Stimulated activated CD8-positive, alpha-beta memory T cell treated with anti-CD3 and anti-CD28 coated beads, Interleukin-12 subunit alpha, Interleukin-12 subunit beta, amount 100 ng/mL, for 4 hours (primary cell): ENCODE results near the gene TCTN2.

ENCODE experiments used
- DNase-seq: peaks from one replicate; pipeline ENCODE4 v3.0.0-alpha.2; 2020; ENCODE audit warnings: low read depth

The TCTN2 gene

GRCh38 chr12:123741937-123742572 lies 71.1 kb downstream of the TCTN2 start:
- no peak for DNase-seq

DNA sequence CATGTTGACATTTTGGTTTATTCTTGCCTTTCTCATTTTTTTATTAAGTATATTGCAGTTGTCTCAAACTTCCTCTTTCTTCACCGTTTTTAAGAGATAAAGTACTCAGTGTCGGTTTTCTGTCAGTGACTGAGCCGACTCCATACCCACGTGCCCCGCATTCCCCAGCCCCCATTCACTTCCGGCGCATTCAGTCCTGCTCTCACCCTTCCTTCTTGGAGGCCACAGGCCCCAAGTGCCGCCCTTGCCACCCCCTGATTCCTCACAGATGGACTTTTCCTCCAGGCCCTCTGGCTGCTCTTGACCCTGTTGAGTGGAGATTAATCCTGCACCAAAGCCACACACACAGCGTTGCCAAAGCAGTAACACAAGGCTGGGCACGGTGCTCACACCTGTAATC lies 72.1 kb downstream of the TCTN2 start:
- DNase-seq, result no peak

GRCh38 chr12:123744836-123745235 lies 73.9 kb downstream of the TCTN2 start:
- no peak for DNase-seq

GRCh38 chr12:123747309-123747708 lies 76.4 kb downstream of the TCTN2 start:
- no peak for DNase-seq

GRCh38 chr12:123748161-123748560 lies 77.2 kb downstream of the TCTN2 start:
- no peak for DNase-seq

- DNase-seq, result no peak
Observed at GRCh38 chr12:123748661-123749060, 77.7 kb downstream of the TCTN2 start.

GRCh38 chr12:123749355-123749754 lies 78.4 kb downstream of the TCTN2 start:
- no peak for DNase-seq

DNA sequence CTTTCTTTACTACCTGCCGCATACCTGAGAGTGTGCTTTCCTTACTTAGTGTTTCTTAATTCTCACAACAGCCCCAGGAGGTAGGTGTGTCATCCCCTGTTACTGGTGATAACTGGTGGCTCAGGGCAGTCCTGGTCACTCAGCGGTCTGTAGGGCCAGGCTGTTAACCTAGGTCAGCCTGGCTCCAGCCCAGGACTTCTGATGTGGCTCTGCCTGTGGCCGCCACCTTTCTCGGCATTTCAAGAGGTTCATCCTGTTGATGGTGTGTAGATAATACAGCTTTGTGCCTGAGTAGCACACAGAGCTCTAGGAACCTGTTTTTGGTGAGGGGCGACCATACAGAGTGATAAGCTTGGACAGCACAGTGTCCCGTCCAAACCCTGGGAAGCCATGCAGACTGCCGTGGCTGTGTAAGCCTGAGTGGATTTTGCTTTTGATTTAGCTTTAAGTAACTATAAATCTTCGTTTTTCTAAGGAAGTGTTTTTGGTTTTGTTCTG lies 79.3 kb downstream of the TCTN2 start:
- no peak for DNase-seq

DNA sequence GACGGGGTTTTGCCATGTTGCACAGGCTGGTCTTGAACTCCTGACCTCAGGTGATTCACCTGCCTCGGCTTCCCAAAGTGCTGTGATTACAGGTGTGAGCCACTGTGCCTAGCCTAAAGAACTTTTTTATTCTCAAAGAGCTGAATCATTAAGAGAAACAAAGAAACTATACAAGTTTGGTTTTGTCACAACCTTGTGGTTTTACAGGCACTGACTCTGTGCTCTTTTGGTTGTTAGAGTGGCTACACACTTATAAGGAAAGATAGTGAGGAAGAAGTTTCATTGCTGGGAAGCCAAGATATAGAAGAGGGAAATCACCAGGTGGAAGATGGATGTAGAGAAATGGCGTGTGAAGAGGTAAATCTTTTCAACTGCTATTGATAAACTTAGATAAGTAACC lies 81.1 kb downstream of the TCTN2 start:
- no peak for DNase-seq

DNA sequence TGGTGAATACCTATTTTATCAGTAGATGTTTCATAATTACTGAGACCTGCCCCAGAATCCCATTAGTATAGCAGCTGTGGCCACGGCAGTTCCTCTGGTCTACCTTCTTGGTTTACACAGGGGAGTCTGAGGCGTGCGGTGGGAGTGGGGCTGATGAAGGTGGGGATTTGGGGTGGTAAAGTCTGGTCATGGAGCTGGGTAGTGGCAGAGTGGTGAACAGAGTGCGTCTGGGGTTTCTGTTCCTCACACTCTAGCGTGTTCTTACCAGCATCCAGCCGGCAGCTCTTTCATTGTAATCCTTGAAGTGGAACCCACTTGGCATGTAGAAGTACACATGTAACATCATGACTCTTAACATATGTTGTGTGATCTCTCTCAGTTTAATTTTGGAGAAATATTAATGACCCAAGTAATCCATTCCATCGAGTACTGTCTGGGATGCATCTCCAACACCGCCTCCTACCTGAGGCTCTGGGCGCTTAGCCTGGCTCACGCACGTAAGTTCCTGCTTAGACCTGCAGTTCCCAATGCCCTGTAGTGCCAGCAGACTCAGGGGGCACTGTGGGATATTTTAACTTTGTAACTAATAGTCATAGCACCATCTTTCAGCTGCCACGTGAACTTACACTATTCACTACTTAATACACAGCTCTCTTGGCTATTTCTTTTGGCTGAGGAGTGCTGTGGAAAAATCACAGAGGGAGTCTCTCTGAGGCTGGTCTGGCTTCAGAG lies 83.3 kb downstream of the TCTN2 start:
- no peak for DNase-seq

DNA sequence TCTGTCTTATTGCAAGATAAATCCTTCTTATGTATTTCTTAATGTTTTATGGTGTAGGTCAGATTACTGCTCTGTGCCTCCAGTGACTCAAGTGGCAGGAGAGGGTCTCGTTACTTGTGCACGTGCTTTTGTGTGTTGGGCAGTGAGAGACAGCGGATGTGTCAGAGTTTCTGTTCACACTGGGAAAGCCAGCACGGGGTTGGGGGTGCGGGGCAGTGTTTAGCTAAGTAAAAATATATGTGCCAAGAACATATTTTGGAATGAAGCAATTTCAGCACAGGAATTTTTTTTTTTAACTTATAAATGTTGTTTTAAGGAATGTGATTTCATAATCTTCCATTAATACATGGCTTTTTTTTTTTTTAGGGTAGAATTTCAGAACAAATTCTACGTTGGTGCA lies 86.6 kb downstream of the TCTN2 start:
- DNase-seq, result no peak
